Thoracic aorta (tissue), 2 donors: Measurements from ENCODE around the gene RBM26. TPM values are rescaled to one million over a fixed set of nuclear protein-coding genes. Genes with fewer than 3 reads are reported as not detected.

Experiments
- ATAC-seq: fragments of 150-250 bp; one replicate; pipeline ENCODE4 v1.8.0; 2017; ENCODE audit warnings: low read depth; ENCODE audit not compliant: insufficient number of reproducible peaks, low FRiP score
- DNase-seq: peaks from one replicate; pipeline ENCODE4 v3.0.0-alpha.2; 2020; ENCODE audit warnings: low spot score
- H3K27ac ChIP-seq, 2 donors: fragments of 200-600 bp; sonication (generic); 1 replicate in 1 of 2; 2 replicates in 1 of 2; pipeline ENCODE4 v1.5.1; 2016; ENCODE audit warnings: mild to moderate bottlenecking in 2 of 2, moderate library complexity in 2 of 2
- H3K27me3 ChIP-seq: fragments of 200-600 bp; sonication (generic); replicated peaks from 2 replicates; pipeline ENCODE4 v1.6.0; 2016; ENCODE audit warnings: mild to moderate bottlenecking; ENCODE audit not compliant: insufficient read depth
- H3K36me3 ChIP-seq: fragments of 200-600 bp; sonication (generic); one replicate; pipeline ENCODE4 v1.5.1; 2016
- H3K4me1 ChIP-seq, 2 donors: fragments of 200-600 bp; sonication (generic); 1 replicate in 1 of 2; 2 replicates in 1 of 2; pipeline versions ENCODE4 v1.5.1 to v1.6.0; 2016; ENCODE audit warnings: low read depth in 2 of 2, mild to moderate bottlenecking in 1 of 2; ENCODE audit not compliant: control insufficient read depth in 1 of 2
- H3K4me3 ChIP-seq: fragments of 200-600 bp; sonication (generic); 2 replicates; pipeline ENCODE4 v1.5.1; 2016; ENCODE audit warnings: mild to moderate bottlenecking
- H3K9me3 ChIP-seq: fragments of 200-600 bp; sonication (generic); 2 replicates; pipeline ENCODE4 v1.5.1; 2016
- CTCF ChIP-seq: fragments of 200-600 bp; sonication (generic); IDR thresholded peaks from one replicate; pipeline ENCODE4 v1.5.1; 2019; ENCODE audit warnings: antibody characterized with exemption
- total RNA-seq, 2 donors: library from RNA; depleted of rRNA; stranded (reverse); fragments of >200 nt; gene quantifications; one replicate each; pipeline versions ENCODE4 v1.1.0 to v1.2.3, GENCODE V29; 2016

Gene RBM26
- total RNA-seq, 2 donors from 2014 or later, result 30.9 to 55.4 TPM

DNA sequence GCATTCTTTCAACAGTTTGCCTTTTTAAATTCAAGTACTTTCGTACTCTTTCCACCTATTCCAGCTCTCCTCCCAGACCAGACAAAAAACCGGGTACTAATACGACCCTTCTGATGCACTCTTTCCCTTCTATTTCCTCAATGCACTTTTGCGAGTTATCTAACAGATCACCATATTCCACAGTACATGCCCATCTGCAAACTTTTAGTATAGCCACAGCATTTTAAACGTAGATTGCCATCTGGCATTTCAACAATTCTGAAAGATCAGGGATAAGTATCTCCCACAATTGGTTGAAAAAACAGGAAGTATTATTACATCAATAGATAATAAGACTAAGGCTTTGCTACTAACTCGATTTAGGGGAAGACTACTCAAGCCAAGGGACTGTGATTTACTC lies 31.5 kb downstream of the RBM26 start:
- H3K36me3 ChIP-seq, result peaks cover 36% of the 10 kb centered on the region
- ATAC-seq, result no peak

DNA sequence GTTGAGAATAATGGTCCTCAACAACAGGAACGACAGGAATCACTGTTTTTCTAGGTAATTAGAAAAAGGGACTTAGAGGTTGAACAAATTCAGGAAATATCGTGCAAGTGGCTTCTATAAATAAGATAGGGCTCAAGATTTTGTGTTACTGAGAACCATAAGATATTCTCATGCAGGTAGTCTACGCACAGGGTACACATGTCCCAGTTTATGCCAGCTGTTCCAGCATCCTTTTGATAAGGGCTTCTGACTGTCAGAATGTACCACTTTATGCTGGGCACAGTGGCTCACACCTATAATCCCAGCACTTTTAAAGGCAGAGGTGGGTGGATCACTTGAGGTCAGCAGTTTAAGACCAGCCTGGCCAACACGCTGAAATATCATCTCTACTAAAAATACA lies 32.1 kb downstream of the RBM26 start:
- Histone ChIP-seq H3K27ac (no peak overlapping the region), H3K27me3 (no peaks in the 10 kb centered on the region), H3K9me3 (no peaks in the 10 kb centered on the region), H3K36me3 (peaks cover 36% of the 10 kb centered on the region), H3K4me3 (no peak overlapping the region), H3K4me1 (no peaks in the 10 kb centered on the region)
- ATAC-seq (no peak), DNase-seq (no peak)
- no peak for TF ChIP-seq CTCF

More for the DNA sequence above, 31.5 kb downstream of the RBM26 start:
- DNase-seq, result no peak
- Histone ChIP-seq H3K27ac (no peak overlapping the region), H3K4me3 (no peak overlapping the region), H3K4me1 (no peaks in the 10 kb centered on the region), H3K27me3 (no peaks in the 10 kb centered on the region), H3K9me3 (no peaks in the 10 kb centered on the region)
- TF ChIP-seq CTCF, result no peak

- Histone ChIP-seq H3K27me3 (no peaks in the 10 kb centered on the region), H3K4me3 (no peak overlapping the region), H3K9me3 (no peaks in the 10 kb centered on the region), H3K27ac (no peak overlapping the region), H3K36me3 (peaks cover 26% of the 10 kb centered on the region), H3K4me1 (no peaks in the 10 kb centered on the region)
- no peak for TF ChIP-seq CTCF
- ATAC-seq, result no peak
- DNase-seq, result no peak
Measured at GRCh38 chr13:79369226-79369625, 36.8 kb downstream of the RBM26 start.

- H3K4me3 ChIP-seq, result no peak overlapping the region
- no peaks in the 10 kb centered on the region for H3K9me3 ChIP-seq
- H3K27me3 ChIP-seq, result no peaks in the 10 kb centered on the region
- ATAC-seq (no peak), DNase-seq (no peak)
- peaks cover 38% of the 10 kb centered on the region for H3K36me3 ChIP-seq
- TF ChIP-seq CTCF, result no peak
- H3K27ac ChIP-seq, result no peak overlapping the region
- H3K4me1 ChIP-seq, result no peaks in the 10 kb centered on the region
Measured at GRCh38 chr13:79365981-79366380, 40.1 kb downstream of the RBM26 start.

GRCh38 chr13:79361299-79361698 lies 44.8 kb downstream of the RBM26 start:
- H3K27ac ChIP-seq, result no peak overlapping the region
- no peaks in the 10 kb centered on the region for H3K27me3 ChIP-seq
- H3K4me3 ChIP-seq, result no peak overlapping the region
- ATAC-seq (no peak), DNase-seq (no peak)
- TF ChIP-seq CTCF, result no peak
- H3K9me3 ChIP-seq, result no peaks in the 10 kb centered on the region
- H3K36me3 ChIP-seq, result peaks cover 25% of the 10 kb centered on the region
- no peaks in the 10 kb centered on the region for H3K4me1 ChIP-seq
